Uterus (tissue), 4 donors: ENCODE data around the gene PLCB2. TPM values are rescaled to one million over a fixed set of nuclear protein-coding genes. Genes with fewer than 3 reads are reported as not detected.

Experiments
- DNase-seq, 2 donors: peaks; one replicate each; pipeline ENCODE4 v3.0.0-alpha.2; 2019 to 2020
- H3K27ac ChIP-seq, 2 donors: fragments of 200-600 bp; sonication (generic); 1 replicate in 1 of 2; 2 replicates in 1 of 2; pipeline ENCODE4 v1.5.1; 2016 to 2018
- H3K27me3 ChIP-seq, 2 donors: fragments of 200-600 bp; sonication (generic); one replicate each; pipeline ENCODE4 v1.5.1; 2018 to 2019; ENCODE audit warnings: control low read depth in 1 of 2
- H3K36me3 ChIP-seq, 2 donors: fragments of 200-600 bp; sonication (generic); one replicate each; pipeline ENCODE4 v1.5.1; 2019; ENCODE audit warnings: control low read depth in 1 of 2
- H3K4me1 ChIP-seq, 2 donors: fragments of 200-600 bp; sonication (generic); one replicate each; pipeline ENCODE4 v1.5.1; 2018 to 2019; ENCODE audit warnings: control low read depth in 1 of 2
- H3K4me3 ChIP-seq, 2 donors: fragments of 200-600 bp; sonication (generic); 1 replicate in 1 of 2; 2 replicates in 1 of 2; pipeline ENCODE4 v1.5.1; 2018 to 2019; ENCODE audit warnings: mild to moderate bottlenecking in 1 of 2
- H3K9me3 ChIP-seq, 2 donors: fragments of 200-600 bp; sonication (generic); one replicate each; pipeline ENCODE4 v1.5.1; 2019; ENCODE audit warnings: control low read depth in 1 of 2
- POLR2A ChIP-seq, 2 donors: fragments of 450-650 bp; IDR thresholded peaks; one replicate each; pipeline ENCODE4 v1.6.1; 2016; ENCODE audit warnings: antibody characterized with exemption in 2 of 2, mild to moderate bottlenecking in 1 of 2, moderate library complexity in 1 of 2
- intact Hi-C: fragments of 100-400 bp; cut with DNase I; formaldehyde crosslinking; loops from one replicate; pipeline ENCODE4 v1.15.1; 2023; ENCODE audit warnings: low total_unique reads
- total RNA-seq, 4 donors: library from RNA; depleted of rRNA in 3 of 4; stranded (reverse); fragments of >200 nt in 3 of 4; gene quantifications; one replicate each; pipeline versions ENCODE4 v1.1.0 to v1.2.4, GENCODE V29; 2014 to 2023
- TF ChIP-seq, protein P1 (sequence below), 4 experiments: fragments of 200-600 bp in 2 of 4; fragments of 450-650 bp in 2 of 4; sonication (generic) in 2 of 4; IDR thresholded peaks; one replicate each; pipeline ENCODE4 v1.5.1; 2016 to 2019; ENCODE audit warnings: antibody characterized with exemption in 4 of 4, mild to moderate bottlenecking in 2 of 4, moderate library complexity in 1 of 4
- donor health status: DM: yes; HTN: yes; CAD: no.

Gene PLCB2
- total RNA-seq, 4 donors from 2014 or later, result 3.5 to 19.0 (median 9.3) TPM

DNA sequence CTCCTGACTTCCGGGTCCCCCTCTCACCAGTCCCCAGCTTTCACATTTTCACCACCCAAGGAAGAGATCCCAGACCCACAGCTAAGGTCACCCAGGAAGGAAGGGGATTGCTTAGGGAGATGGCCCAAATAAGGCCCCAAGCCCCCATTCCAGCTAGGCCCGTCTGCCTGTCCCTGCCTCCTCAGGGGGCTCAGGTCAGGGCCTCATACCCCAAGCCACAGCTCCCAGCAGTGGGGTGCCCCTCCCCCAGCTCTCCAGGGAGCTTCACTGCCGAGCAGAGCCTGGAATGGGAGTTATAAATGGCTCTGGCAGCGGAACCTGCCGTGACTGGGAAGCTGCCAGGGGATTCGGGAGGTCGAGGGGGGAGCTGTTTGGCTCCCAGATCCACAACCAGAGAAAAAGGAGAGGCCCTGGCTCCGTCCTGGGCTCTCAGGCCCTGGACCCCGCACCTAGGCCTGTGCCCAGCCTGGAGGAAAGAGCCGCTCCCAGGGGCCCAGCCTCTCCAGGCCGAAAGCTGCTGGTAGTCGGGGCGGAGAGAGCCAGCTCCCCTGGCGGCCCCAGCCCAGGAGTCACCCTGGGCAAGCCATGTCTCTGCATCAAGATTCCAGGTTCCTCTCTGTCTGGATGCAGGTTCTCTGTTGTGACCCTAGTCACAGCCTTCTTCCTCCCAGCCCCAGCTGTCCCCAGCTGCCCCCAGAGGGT is 32.5 kb upstream of the PLCB2 start:
- DNase-seq, result peak; percentile 86 to 87
- Histone ChIP-seq H3K4me1 (peaks cover 7 to 21% of the 10 kb centered on the region in 2 donors), H3K4me3 (peak overlapping the region; percentile 32 to 41), H3K27ac (peak overlapping the region; percentile 96 to 97), H3K9me3 (no peaks in the 10 kb centered on the region), H3K36me3 (no peaks in the 10 kb centered on the region), H3K27me3 (no peaks in the 10 kb centered on the region)
- TF ChIP-seq POLR2A (IDR thresholded peaks at IDR 0.05), result no peak
- TF ChIP-seq, protein P1, sequence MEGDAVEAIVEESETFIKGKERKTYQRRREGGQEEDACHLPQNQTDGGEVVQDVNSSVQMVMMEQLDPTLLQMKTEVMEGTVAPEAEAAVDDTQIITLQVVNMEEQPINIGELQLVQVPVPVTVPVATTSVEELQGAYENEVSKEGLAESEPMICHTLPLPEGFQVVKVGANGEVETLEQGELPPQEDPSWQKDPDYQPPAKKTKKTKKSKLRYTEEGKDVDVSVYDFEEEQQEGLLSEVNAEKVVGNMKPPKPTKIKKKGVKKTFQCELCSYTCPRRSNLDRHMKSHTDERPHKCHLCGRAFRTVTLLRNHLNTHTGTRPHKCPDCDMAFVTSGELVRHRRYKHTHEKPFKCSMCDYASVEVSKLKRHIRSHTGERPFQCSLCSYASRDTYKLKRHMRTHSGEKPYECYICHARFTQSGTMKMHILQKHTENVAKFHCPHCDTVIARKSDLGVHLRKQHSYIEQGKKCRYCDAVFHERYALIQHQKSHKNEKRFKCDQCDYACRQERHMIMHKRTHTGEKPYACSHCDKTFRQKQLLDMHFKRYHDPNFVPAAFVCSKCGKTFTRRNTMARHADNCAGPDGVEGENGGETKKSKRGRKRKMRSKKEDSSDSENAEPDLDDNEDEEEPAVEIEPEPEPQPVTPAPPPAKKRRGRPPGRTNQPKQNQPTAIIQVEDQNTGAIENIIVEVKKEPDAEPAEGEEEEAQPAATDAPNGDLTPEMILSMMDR (IDR thresholded peaks at IDR 0.05), result no peak
- intact Hi-C loops, result loop anchor here (10.0 kb wide), 1 partner anchor 55 kb away; the partner anchor contains the start of gene ANKRD63

DNA sequence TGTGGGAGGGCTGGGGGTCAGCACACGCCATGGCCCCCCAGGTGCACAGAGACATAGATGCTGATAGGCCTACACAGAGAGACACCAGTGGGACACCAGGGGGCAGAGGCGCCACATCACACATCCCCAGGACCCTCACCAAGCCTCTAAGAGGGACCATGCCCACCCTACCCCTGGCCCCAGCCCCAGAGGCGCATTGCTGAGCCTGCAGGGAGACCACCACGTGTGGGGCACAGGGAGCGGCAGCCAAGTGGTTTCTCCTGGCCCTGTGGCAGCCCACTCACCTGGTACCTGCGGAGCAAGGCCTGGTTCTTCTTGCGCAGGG is 31.8 kb upstream of the PLCB2 start:
- intact Hi-C loops, result no loop called here
- H3K27ac ChIP-seq, result peak overlapping the region; percentile 96 to 97
- H3K27me3 ChIP-seq, result no peaks in the 10 kb centered on the region
- no peaks in the 10 kb centered on the region for H3K9me3 ChIP-seq
- H3K4me1 ChIP-seq, result peaks cover 7 to 21% of the 10 kb centered on the region in 2 donors
- no peak for TF ChIP-seq POLR2A (IDR thresholded peaks at IDR 0.05)
- TF ChIP-seq, protein P1 (IDR thresholded peaks at IDR 0.05), result no peak
- no peaks in the 10 kb centered on the region for H3K36me3 ChIP-seq
- peak overlapping the region; percentile 32 to 41 for H3K4me3 ChIP-seq
- no peak for DNase-seq

GRCh38 chr15:40338921-40339620 is 31.3 kb upstream of the PLCB2 start:
- Histone ChIP-seq H3K27ac (peak overlapping the region; percentile 96 to 97), H3K36me3 (no peaks in the 10 kb centered on the region), H3K4me3 (peak overlapping the region; percentile 32 to 41), H3K27me3 (no peaks in the 10 kb centered on the region), H3K4me1 (peaks cover 7 to 26% of the 10 kb centered on the region in 2 donors), H3K9me3 (no peaks in the 10 kb centered on the region)
- intact Hi-C loops, result no loop called here
- TF ChIP-seq, protein P1 (IDR thresholded peaks at IDR 0.05), result no peak
- TF ChIP-seq POLR2A (IDR thresholded peaks at IDR 0.05), result no peak
- peak; percentile 56 to 62 for DNase-seq

DNA sequence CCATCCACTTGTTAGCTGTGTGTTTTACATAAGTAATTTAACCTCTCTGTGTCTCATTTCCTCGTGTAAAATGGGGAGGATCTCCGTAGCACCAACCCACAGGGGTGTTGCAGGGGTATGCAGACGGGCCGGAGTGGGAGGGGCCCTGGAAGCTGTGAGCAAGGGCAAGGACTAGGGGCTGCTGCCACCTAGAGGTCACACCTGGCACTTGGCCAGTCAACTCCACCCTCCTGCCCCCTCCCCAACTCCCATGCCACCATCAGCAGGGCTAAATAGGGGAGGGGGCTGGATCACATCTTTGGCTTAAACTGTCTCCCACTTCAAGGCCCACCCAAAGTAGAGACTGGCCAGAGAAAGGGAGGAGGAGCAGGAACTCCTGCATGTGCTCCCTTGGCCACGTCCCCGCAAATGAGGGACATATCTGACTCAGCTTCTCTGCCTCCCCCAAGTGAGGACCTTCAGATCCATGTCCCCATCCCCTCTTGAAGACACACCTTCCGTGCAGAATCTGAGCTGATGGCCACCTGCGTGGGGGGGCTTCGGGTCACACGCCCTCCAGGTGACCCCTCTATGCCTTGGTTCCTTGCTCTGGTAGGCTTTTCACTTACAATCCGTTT is 30.4 kb upstream of the PLCB2 start:
- Histone ChIP-seq H3K27me3 (no peaks in the 10 kb centered on the region), H3K36me3 (no peaks in the 10 kb centered on the region), H3K4me3 (no peak overlapping the region), H3K27ac (peak overlapping the region; percentile 96 to 97), H3K9me3 (no peaks in the 10 kb centered on the region), H3K4me1 (peaks cover 7 to 26% of the 10 kb centered on the region in 2 donors)
- TF ChIP-seq, protein P1 (IDR thresholded peaks at IDR 0.05), result peak; percentile 41 to 57 (median 55)
- no peak for TF ChIP-seq POLR2A (IDR thresholded peaks at IDR 0.05)
- DNase-seq, result peak; percentile 55 to 69
- intact Hi-C loops, result no loop called here

DNA sequence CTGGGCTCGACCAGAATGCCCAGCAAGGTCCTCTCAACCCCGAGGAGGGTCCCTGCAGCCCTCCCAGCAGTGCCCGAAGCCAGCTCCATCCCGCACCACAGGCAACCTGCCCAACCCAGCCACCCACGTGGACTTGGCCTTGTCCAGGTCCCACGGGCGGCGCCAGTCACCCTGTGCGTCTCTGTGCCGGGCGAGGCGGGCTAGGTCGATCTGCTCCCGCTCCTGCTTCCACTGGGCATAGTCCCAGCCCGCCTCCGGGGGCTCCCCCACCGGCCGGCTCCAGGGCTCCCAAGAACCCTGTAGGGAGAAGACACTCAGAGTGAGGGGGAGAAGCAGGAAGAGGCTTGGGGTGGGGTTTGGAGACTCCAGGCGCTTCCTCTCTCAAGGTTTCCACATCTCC is 29.9 kb upstream of the PLCB2 start:
- Histone ChIP-seq H3K36me3 (no peaks in the 10 kb centered on the region), H3K27me3 (no peaks in the 10 kb centered on the region), H3K27ac (peak overlapping the region; percentile 96 to 97), H3K4me1 (peaks cover 7 to 26% of the 10 kb centered on the region in 2 donors), H3K4me3 (no peak overlapping the region), H3K9me3 (no peaks in the 10 kb centered on the region)
- intact Hi-C loops, result no loop called here
- TF ChIP-seq POLR2A (IDR thresholded peaks at IDR 0.05), result no peak
- TF ChIP-seq, protein P1 (IDR thresholded peaks at IDR 0.05), result no peak
- DNase-seq, result peak; percentile 50 to 54
